GF-D8 (cell line): ENCODE results near the gene NECTIN1.
A peak's percentile ranks its signal among the peaks of the same experiment; 100 is the strongest.

Experiments used
- DNase-seq: peaks from one replicate; lab custom pipeline; 2025; lab: John Stamatoyannopoulos, UW

Gene NECTIN1

GRCh38 chr11:119640541-119640940 lies 88.5 kb downstream of the NECTIN1 start:
- DNase-seq = no peak

- DNase-seq = no peak
These were observed 89.3 kb downstream of the NECTIN1 start for GRCh38 chr11:119639642-119640205.

- no peak for DNase-seq
These were observed 90.1 kb downstream of the NECTIN1 start for GRCh38 chr11:119638851-119639250.

GRCh38 chr11:119637481-119637880 lies 91.5 kb downstream of the NECTIN1 start:
- no peak for DNase-seq

- no peak for DNase-seq
These were observed 93.2 kb downstream of the NECTIN1 start for GRCh38 chr11:119635776-119636175.

- no peak for DNase-seq
These were observed 93.8 kb downstream of the NECTIN1 start for GRCh38 chr11:119635041-119635740.

- no peak for DNase-seq
These were observed 94.7 kb downstream of the NECTIN1 start for GRCh38 chr11:119634301-119634700.

GRCh38 chr11:119629834-119630624 lies 99.0 kb downstream of the NECTIN1 start:
- DNase-seq = no peak

- no peak for DNase-seq
These were observed 99.9 kb downstream of the NECTIN1 start for GRCh38 chr11:119629085-119629484.

GRCh38 chr11:119627286-119627685 lies 101.7 kb downstream of the NECTIN1 start:
- no peak for DNase-seq

GRCh38 chr11:119626871-119627270 lies 102.1 kb downstream of the NECTIN1 start:
- no peak for DNase-seq

- DNase-seq = no peak
These were observed 102.7 kb downstream of the NECTIN1 start for GRCh38 chr11:119626197-119626841.

- no peak for DNase-seq
These were observed 103.6 kb downstream of the NECTIN1 start for GRCh38 chr11:119625206-119625978.

GRCh38 chr11:119624629-119625028 lies 104.4 kb downstream of the NECTIN1 start:
- DNase-seq = no peak

GRCh38 chr11:119624102-119624615 lies 104.8 kb downstream of the NECTIN1 start:
- no peak for DNase-seq

- DNase-seq = no peak
These were observed 105.3 kb downstream of the NECTIN1 start for GRCh38 chr11:119623682-119624081.

GRCh38 chr11:119622454-119623143 lies 106.4 kb downstream of the NECTIN1 start:
- DNase-seq = no peak

GRCh38 chr11:119619665-119620064 lies 109.3 kb downstream of the NECTIN1 start:
- no peak for DNase-seq

- peak; percentile 39 for DNase-seq
These were observed 110.6 kb downstream of the NECTIN1 start for GRCh38 chr11:119618208-119618909.

GRCh38 chr11:119617340-119617713 lies 111.7 kb downstream of the NECTIN1 start:
- DNase-seq = no peak
